ENCODE results near the gene TULP4.
A peak's percentile ranks its signal among the peaks of the same experiment; 100 is the strongest.
"Not testable (repeated sequence)": the region's sequence is repeated elsewhere in the genome, so short reads cannot be mapped to it uniquely, and the experiment has no call there.

Gene TULP4

DNA sequence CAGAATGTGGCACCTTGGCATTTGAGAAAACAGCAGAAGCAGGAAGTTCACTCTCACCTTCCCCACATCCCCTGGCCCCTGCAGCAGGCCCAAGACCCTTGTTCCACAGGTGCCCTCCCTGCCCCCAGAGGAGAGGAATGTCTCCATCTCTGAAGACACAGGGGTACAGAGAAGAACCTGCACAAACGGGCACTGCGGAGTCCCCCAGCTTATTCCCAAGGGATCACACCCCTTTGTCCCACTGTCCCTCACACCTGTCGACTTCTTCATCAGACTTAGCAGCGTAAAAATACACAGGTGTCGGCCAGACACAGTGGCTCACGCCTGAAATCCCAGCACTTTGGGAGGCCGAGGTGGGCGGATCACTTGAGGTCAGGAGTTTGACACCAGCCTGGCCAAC, 204.8 kb downstream of the TULP4 start:
- no peak for DNase-seq (ENCODE audit: low spot score)
- TF ChIP-seq, protein P1, sequence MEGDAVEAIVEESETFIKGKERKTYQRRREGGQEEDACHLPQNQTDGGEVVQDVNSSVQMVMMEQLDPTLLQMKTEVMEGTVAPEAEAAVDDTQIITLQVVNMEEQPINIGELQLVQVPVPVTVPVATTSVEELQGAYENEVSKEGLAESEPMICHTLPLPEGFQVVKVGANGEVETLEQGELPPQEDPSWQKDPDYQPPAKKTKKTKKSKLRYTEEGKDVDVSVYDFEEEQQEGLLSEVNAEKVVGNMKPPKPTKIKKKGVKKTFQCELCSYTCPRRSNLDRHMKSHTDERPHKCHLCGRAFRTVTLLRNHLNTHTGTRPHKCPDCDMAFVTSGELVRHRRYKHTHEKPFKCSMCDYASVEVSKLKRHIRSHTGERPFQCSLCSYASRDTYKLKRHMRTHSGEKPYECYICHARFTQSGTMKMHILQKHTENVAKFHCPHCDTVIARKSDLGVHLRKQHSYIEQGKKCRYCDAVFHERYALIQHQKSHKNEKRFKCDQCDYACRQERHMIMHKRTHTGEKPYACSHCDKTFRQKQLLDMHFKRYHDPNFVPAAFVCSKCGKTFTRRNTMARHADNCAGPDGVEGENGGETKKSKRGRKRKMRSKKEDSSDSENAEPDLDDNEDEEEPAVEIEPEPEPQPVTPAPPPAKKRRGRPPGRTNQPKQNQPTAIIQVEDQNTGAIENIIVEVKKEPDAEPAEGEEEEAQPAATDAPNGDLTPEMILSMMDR (IDR thresholded peaks at IDR 0.05) = no peak
- Histone ChIP-seq H3K4me3 (no peak overlapping the region), H3K27ac (no peak overlapping the region)

DNA sequence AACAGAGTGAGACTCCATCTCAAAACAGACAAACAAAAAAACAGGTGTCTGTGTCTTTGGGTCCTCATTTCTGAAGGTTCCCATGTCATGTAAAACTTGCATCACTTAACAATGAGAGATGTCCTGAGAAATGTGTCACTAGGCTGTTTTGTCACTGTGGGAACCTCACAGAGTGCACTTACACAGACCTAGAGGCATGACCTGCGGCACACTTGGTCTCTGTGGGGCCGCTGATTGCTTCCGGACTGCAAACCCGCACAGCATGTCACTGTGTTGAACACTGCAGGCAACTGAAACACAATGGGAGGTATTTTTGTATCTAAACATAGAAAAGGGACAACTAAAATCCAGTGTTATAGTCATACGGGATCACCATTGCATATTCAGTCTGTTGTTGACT, 205.3 kb downstream of the TULP4 start:
- TF ChIP-seq, protein P1 (IDR thresholded peaks at IDR 0.05) = no peak
- no peak overlapping the region for H3K27ac ChIP-seq
- DNase-seq (ENCODE audit: low spot score) = no peak
- H3K4me3 ChIP-seq = no peak overlapping the region

DNA sequence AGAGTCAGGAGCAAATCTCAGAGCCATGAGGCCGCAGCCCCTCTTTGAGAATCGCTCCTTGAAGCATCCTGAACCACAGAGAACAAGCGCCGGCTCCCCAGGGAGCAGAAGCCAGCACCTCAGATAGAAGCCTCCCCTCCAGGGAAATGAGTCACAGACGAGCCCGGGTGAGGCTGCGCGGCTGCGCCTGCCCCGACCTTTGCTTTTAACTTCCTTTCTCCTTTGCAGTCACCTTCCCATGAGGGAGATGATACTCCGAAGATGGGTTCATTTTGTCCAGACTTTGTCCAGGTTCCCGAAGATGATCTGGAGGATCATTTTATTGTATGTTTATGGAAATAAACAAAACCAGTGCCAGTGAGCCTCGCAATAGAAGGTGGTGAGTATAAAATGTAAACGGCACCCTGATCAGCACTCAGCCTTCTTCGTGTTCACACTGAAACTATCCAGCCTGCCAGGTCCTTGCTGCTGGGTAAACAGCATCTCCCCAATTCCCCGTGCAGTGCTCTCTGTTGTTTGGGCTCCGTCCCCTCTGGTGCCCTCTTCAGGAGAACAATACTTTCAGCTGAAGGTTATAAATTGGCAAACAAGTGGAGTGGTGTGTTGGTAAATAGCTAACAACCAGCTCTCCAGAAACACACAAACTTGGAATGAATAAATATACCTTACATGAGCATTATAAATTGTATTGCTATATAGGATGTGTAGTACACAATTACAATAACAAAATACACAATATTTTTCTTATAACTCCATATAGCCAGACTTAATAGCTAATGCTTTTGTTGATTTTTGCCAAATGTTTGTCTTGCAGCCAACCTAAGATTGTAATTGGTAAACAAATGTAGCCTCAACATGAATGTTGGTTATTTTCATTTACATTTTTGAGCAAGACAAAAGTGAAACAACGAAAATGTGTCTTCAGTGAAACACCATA, 206.2 kb downstream of the TULP4 start:
- Histone ChIP-seq H3K4me3 (peak overlapping the region; percentile 26), H3K27ac (no peak overlapping the region)
- no peak for DNase-seq (ENCODE audit: low spot score)
- TF ChIP-seq, protein P1 (IDR thresholded peaks at IDR 0.05) = no peak

DNA sequence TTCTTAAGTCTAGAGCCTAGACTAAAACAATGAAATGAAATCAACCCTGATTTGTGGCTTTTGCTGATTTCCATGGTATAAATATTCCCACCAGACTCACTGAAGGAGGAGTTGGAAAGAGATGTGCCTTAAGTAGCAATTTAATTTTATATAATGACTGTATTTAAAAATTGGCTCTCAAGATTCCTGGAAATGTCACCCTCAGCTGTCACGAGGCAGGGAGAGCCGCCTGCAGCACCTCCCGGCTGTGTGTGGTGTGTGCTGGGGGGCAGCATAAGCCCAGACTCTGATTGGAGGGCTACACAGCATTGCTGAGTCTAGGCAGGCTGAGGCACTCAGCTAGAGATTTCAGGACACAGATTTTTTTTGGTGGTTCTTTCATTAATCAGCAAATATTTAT, 207.0 kb downstream of the TULP4 start:
- DNase-seq (ENCODE audit: low spot score) = no peak
- TF ChIP-seq, protein P1 (IDR thresholded peaks at IDR 0.05) = no peak
- no peak overlapping the region for H3K27ac ChIP-seq
- H3K4me3 ChIP-seq = no peak overlapping the region

DNA sequence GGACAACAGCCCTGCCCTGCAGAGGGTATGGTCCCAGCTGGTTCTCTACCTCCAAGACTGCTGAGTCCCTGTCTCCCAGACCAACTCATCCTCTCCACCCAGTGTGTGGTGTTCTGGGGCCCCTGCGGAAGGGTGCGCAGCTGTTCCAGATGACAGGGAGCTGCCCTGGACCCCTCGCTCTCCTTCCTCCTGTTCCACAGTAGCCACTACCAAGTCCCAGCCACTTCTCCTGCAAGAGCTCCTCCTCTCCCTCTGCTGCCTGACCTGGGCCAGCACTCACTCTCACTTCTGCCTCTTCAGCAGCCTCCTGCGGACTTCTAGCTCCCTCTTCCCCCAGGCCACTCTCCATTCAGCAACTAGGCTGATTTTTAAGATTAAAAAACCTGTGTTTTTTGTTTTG, 207.5 kb downstream of the TULP4 start:
- TF ChIP-seq, protein P1 (IDR thresholded peaks at IDR 0.05) = no peak
- Histone ChIP-seq H3K27ac (no peak overlapping the region), H3K4me3 (no peak overlapping the region)
- DNase-seq (ENCODE audit: low spot score) = no peak

DNA sequence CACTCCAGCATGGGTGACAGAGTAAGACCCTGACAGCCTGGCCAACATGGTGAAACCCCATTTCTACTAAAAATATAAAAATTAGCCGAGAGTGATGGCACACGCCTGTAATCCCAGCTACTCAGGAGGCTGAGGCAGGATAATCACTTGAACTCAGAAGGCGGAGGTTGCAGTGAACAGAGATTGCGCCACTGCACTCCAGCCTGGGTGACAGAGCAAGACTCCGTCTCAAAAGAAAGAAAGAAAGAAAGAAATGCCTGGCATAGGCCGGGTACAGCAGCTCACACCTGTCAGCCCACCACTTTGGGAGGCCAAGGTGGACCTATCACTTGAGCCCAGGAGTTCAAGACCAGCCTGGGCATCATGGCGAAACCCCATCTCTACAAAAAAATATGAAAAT, 208.7 kb downstream of the TULP4 start:
- H3K4me3 ChIP-seq; H3K27ac ChIP-seq; DNase-seq (ENCODE audit: low spot score): not testable (repeated sequence)

DNA sequence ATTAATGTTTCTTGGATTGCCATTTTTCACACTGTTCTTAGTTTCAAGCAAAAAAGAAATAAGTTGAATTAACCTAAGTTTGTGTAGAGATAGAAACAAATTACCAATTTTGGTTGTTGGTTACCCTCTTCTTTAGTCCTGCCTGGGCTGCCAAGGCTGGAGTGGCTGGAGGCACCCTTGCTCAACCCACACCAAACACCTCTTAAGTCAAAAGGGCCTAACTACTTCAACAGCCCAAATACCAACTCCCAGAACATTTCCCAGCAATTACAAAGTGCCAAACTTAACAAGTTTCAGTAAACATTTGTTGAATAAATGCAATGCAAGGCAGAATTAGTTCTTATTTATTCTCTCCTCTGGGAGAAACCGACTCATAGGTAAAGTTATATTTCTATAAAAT, 209.5 kb downstream of the TULP4 start:
- DNase-seq (ENCODE audit: low spot score) = no peak
- TF ChIP-seq, protein P1 (IDR thresholded peaks at IDR 0.05) = no peak
- Histone ChIP-seq H3K27ac (no peak overlapping the region), H3K4me3 (no peak overlapping the region)

Measured in coronary artery (tissue), 2 donors.